WTC11 (cell line): ENCODE measurements around the gene TMEM11. TPM values are rescaled to one million over a fixed set of nuclear protein-coding genes. Genes with fewer than 3 reads are reported as not detected.

Source experiments
- ATAC-seq: fragments of 200-7000 bp; cut with Tn5 transposase; 2 replicates; pipeline ENCODE4 v1.10.0; 2021; ENCODE audit warnings: mild to moderate bottlenecking, moderate library complexity
- CTCF ChIA-PET: fragments of 300-600 bp; sonication (Branson Sonifier 250); formaldehyde crosslinking; loops from one replicate; lab custom pipeline; 2021; ENCODE audit warnings: antibody characterized with exemption; lab: Charles Lee
- POLR2A ChIA-PET: fragments of 350-600 bp; sonication (Branson Sonifier 250); formaldehyde crosslinking; loops from one replicate; lab custom pipeline; 2021; ENCODE audit warnings: antibody characterized with exemption; lab: Charles Lee
- DNase-seq: peaks from one replicate; pipeline ENCODE4 v3.0.0; 2021; ENCODE audit warnings: low spot score
- H3K27ac Mint-ChIP-seq: 2 replicates; pipeline ENCODE4 v1.8.0; 2021; ENCODE audit warnings: mixed read lengths
- H3K27me3 Mint-ChIP-seq: 2 replicates; pipeline ENCODE4 v1.8.0; 2021; ENCODE audit warnings: low read depth, mild to moderate bottlenecking, moderate library complexity, mixed read lengths
- H3K36me3 Mint-ChIP-seq: 2 replicates; pipeline ENCODE4 v1.8.0; 2021; ENCODE audit warnings: mixed read lengths
- H3K4me1 Mint-ChIP-seq: 2 replicates; pipeline ENCODE4 v1.8.0; 2022; ENCODE audit warnings: mixed read lengths
- H3K4me3 Mint-ChIP-seq: 2 replicates; pipeline ENCODE4 v1.8.0; 2021; ENCODE audit warnings: mild to moderate bottlenecking, moderate library complexity, mixed read lengths
- H3K9me3 Mint-ChIP-seq: 2 replicates; pipeline ENCODE4 v1.8.0; 2021; ENCODE audit warnings: mixed read lengths
- ARID4B ChIP-seq: sonication (generic); formaldehyde crosslinking; IDR thresholded peaks from 2 replicates; pipeline ENCODE4 v1.8.0; 2023; ENCODE audit warnings: missing genetic modification reagents, mild to moderate bottlenecking, borderline replicate concordance
- CTCF ChIP-seq: fragments of 200-600 bp; IDR thresholded peaks from 2 replicates; pipeline ENCODE4 v1.8.0; 2022; ENCODE audit warnings: antibody characterized with exemption
- MLX ChIP-seq: sonication (generic); formaldehyde crosslinking; IDR thresholded peaks from 2 replicates; pipeline ENCODE4 v1.8.1; 2023; ENCODE audit warnings: mild to moderate bottlenecking, missing genetic modification reagents, moderate library complexity
- ZNF121 ChIP-seq: sonication (generic); formaldehyde crosslinking; IDR thresholded peaks from 2 replicates; pipeline ENCODE4 v1.8.0; 2023; ENCODE audit warnings: missing genetic modification reagents
- ZNF232 ChIP-seq: sonication (generic); formaldehyde crosslinking; IDR thresholded peaks from 2 replicates; pipeline ENCODE4 v1.8.0; 2022; ENCODE audit warnings: mild to moderate bottlenecking, missing genetic modification reagents
- ZNF425 ChIP-seq: fragments of 250-450 bp; sonication (Bioruptor Pico); conservative IDR thresholded peaks from 2 replicates; pipeline ENCODE4 v1.9.0; 2021; ENCODE audit warnings: mild to moderate bottlenecking
- ZNF671 ChIP-seq: fragments of 250-450 bp; sonication (Bioruptor Pico); IDR thresholded peaks from 2 replicates; pipeline ENCODE4 v1.8.0; 2021; ENCODE audit warnings: mild to moderate bottlenecking
- total RNA-seq: library from RNA; stranded (reverse); gene quantifications from 3 replicates; pipeline ENCODE4 v1.2.3, GENCODE V29; 2021
- TF ChIP-seq, protein P1 (sequence below): sonication (generic); formaldehyde crosslinking; IDR thresholded peaks from 2 replicates; pipeline ENCODE4 v1.8.0; 2023; ENCODE audit warnings: mild to moderate bottlenecking, missing genetic modification reagents

The TMEM11 gene
- total RNA-seq, 1 experiment from 2014 or later: 37.0 TPM

GRCh38 chr17:21242780-21243515 is 29.0 kb upstream of the TMEM11 start:
- H3K4me3 Mint-ChIP-seq: no peak overlapping the region

More at GRCh38 chr17:21242780-21243515, 29.0 kb upstream of the TMEM11 start:
- DNase-seq (no peak), ATAC-seq (no peak)
- ChIA-PET CTCF (no interaction called here), POLR2A (no interaction called here)
- H3K36me3 Mint-ChIP-seq: no peaks in the 10 kb centered on the region
- H3K27ac Mint-ChIP-seq: no peak overlapping the region
- no peaks in the 10 kb centered on the region for H3K9me3 Mint-ChIP-seq
- H3K4me1 Mint-ChIP-seq: peaks cover 29% of the 10 kb centered on the region
- TF ChIP-seq ZNF121 (CRISPR knock-in tag): no peak
- TF ChIP-seq ZNF671 (CRISPR knock-in tag): no peak
- TF ChIP-seq, protein P1, sequence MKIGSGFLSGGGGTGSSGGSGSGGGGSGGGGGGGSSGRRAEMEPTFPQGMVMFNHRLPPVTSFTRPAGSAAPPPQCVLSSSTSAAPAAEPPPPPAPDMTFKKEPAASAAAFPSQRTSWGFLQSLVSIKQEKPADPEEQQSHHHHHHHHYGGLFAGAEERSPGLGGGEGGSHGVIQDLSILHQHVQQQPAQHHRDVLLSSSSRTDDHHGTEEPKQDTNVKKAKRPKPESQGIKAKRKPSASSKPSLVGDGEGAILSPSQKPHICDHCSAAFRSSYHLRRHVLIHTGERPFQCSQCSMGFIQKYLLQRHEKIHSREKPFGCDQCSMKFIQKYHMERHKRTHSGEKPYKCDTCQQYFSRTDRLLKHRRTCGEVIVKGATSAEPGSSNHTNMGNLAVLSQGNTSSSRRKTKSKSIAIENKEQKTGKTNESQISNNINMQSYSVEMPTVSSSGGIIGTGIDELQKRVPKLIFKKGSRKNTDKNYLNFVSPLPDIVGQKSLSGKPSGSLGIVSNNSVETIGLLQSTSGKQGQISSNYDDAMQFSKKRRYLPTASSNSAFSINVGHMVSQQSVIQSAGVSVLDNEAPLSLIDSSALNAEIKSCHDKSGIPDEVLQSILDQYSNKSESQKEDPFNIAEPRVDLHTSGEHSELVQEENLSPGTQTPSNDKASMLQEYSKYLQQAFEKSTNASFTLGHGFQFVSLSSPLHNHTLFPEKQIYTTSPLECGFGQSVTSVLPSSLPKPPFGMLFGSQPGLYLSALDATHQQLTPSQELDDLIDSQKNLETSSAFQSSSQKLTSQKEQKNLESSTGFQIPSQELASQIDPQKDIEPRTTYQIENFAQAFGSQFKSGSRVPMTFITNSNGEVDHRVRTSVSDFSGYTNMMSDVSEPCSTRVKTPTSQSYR (CRISPR knock-in tag): no peak
- no peak for TF ChIP-seq ZNF425
- TF ChIP-seq ZNF232 (CRISPR knock-in tag): no peak
- TF ChIP-seq MLX (CRISPR knock-in tag): no peak
- TF ChIP-seq ARID4B (CRISPR knock-in tag): no peak
- TF ChIP-seq CTCF: no peak
- no peaks in the 10 kb centered on the region for H3K27me3 Mint-ChIP-seq
